HepG2 (cell line): ENCODE data around the gene SPATA13. TPM values are rescaled to one million over a fixed set of nuclear protein-coding genes. Genes with fewer than 3 reads are reported as not detected.

Experiments
- BATF2 ChIP-seq: sonication (generic); formaldehyde crosslinking; IDR thresholded peaks from 2 replicates; pipeline ENCODE4 v1.8.0; 2022; ENCODE audit warnings: mild to moderate bottlenecking, missing genetic modification reagents, moderate library complexity
- GZF1 ChIP-seq: sonication (generic); formaldehyde crosslinking; IDR thresholded peaks from 2 replicates; pipeline ENCODE4 v1.5.1; 2020; ENCODE audit warnings: mild to moderate bottlenecking, missing genetic modification reagents
- MIER3 ChIP-seq: IDR thresholded peaks from 2 replicates; pipeline ENCODE4 v1.6.1; 2016; ENCODE audit warnings: missing compliant biosample characterization, borderline replicate concordance
- SETDB1 ChIP-seq: sonication (generic); formaldehyde crosslinking; IDR thresholded peaks from 2 replicates; pipeline ENCODE4 v1.5.1; 2020; ENCODE audit warnings: missing genetic modification reagents, mild to moderate bottlenecking, borderline replicate concordance
- SUZ12 ChIP-seq: fragments of 150-350 bp; IDR thresholded peaks from 2 replicates; pipeline ENCODE4 v1.6.1; 2014; ENCODE audit warnings: low read depth, low read length
- TEF ChIP-seq: sonication (generic); formaldehyde crosslinking; IDR thresholded peaks from 2 replicates; pipeline ENCODE4 v1.5.0; 2020; ENCODE audit warnings: missing genetic modification reagents
- ZBTB4 ChIP-seq: sonication (generic); formaldehyde crosslinking; IDR thresholded peaks from 2 replicates; pipeline ENCODE4 v1.4.0; 2020; ENCODE audit warnings: missing genetic modification reagents, mild to moderate bottlenecking, borderline replicate concordance
- ZFP62 ChIP-seq: sonication (generic); formaldehyde crosslinking; IDR thresholded peaks from 2 replicates; pipeline ENCODE4 v1.4.0; 2020; ENCODE audit warnings: missing genetic modification reagents
- ZFX ChIP-seq: sonication (generic); formaldehyde crosslinking; IDR thresholded peaks from 2 replicates; pipeline ENCODE4 v1.4.0; 2020; ENCODE audit warnings: mild to moderate bottlenecking, low read depth, missing genetic modification reagents, moderate library complexity
- ZGPAT ChIP-seq: IDR thresholded peaks from 2 replicates; pipeline ENCODE4 v1.6.1; 2016; ENCODE audit warnings: mild to moderate bottlenecking
- ZKSCAN8 ChIP-seq: IDR thresholded peaks from 2 replicates; pipeline ENCODE4 v1.6.1; 2016; ENCODE audit warnings: borderline replicate concordance, missing genetic modification reagents, missing compliant biosample characterization
- ZNF276 ChIP-seq: sonication (generic); formaldehyde crosslinking; IDR thresholded peaks from 2 replicates; pipeline ENCODE4 v1.4.0; 2020; ENCODE audit warnings: mild to moderate bottlenecking, low read depth, missing genetic modification reagents
- ZNF646 ChIP-seq: sonication (generic); formaldehyde crosslinking; IDR thresholded peaks from 2 replicates; pipeline ENCODE4 v1.9.0; 2021; ENCODE audit warnings: mild to moderate bottlenecking, missing genetic modification reagents
- polyA plus RNA-seq, 8 experiments: library from polyadenylated mRNA; depleted of rRNA in 3 of 8; stranded (reverse) in 7 of 8; unstranded in 1 of 8; fragments of >200 nt; fragmentation: Illumina TruSeq in 4 of 8; extraction: Trizol in 4 of 8; gene quantifications; 2 replicates each; pipeline versions ENCODE4 v1.2.1 to v1.2.3, GENCODE V29; 2011 to 2016; ENCODE audit warnings: low read depth in 4 of 8, missing spikeins in 1 of 8, mixed read lengths in 1 of 8; ENCODE audit not compliant: insufficient read depth in 1 of 8
- total RNA-seq, 5 experiments: library from RNA; depleted of rRNA; stranded (reverse); fragments of >200 nt; fragmentation: Illumina TruSeq; extraction: Trizol; gene quantifications; 2 replicates each; pipeline ENCODE4 v1.2.3, GENCODE V29; 2016; ENCODE audit warnings: low read depth in 1 of 5

SPATA13 gene
- total and polyA plus RNA-seq, 2 of the 13 experiments (the other 11 are each of a cell fraction or from before 2014, with no cell fraction given): 11.3 to 14.2 TPM

GRCh38 chr13:24217601-24218281 lies 57.2 kb downstream of the SPATA13 start (continued):
- TF ChIP-seq BATF2 (CRISPR knock-in tag) (no peak), SETDB1 (CRISPR knock-in tag) (no peak), TEF (CRISPR knock-in tag) (no peak), ZFX (CRISPR knock-in tag) (0 out of 2 replicates have a peak, but pooled peaks have one; percentile 17), SUZ12 (no peak), ZFP62 (CRISPR knock-in tag) (no peak), ZKSCAN8 (CRISPR knock-in tag) (no peak), ZGPAT (CRISPR knock-in tag) (peak; percentile 56; the same call in 1 of the 2 replicates), ZNF646 (no peak), ZBTB4 (CRISPR knock-in tag) (no peak), MIER3 (no peak), ZNF276 (CRISPR knock-in tag) (no peak), GZF1 (no peak)
